Mesendoderm (in vitro differentiated cells): ENCODE results near the gene SLC4A1AP.

Experiments used
- DNase-seq: peaks from one replicate; pipeline ENCODE4 v3.0.0; 2013
- H2AK5ac ChIP-seq: 2 replicates; pipeline ENCODE4 v1.6.1; 2013; ENCODE audit warnings: low read length, inconsistent platforms
- H2BK120ac ChIP-seq: 2 replicates; pipeline ENCODE4 v1.6.1; 2013; ENCODE audit warnings: low read depth, mild to moderate bottlenecking, low read length, moderate library complexity, mixed read lengths
- H2BK15ac ChIP-seq: replicated peaks from 2 replicates; pipeline ENCODE4 v1.6.1; 2013; ENCODE audit warnings: low read depth, mild to moderate bottlenecking, moderate library complexity
- H2BK5ac ChIP-seq: 2 replicates; pipeline ENCODE4 v1.6.1; 2013; ENCODE audit warnings: low read length, inconsistent platforms
- H3K18ac ChIP-seq: 2 replicates; pipeline ENCODE4 v1.6.1; 2013; ENCODE audit warnings: mild to moderate bottlenecking, low read length, mixed read lengths
- H3K23ac ChIP-seq: one replicate; pipeline ENCODE4 v1.6.1; 2013; ENCODE audit warnings: low read length
- H3K27ac ChIP-seq: 2 replicates; pipeline ENCODE4 v1.5.1; 2013; ENCODE audit warnings: low read depth, mild to moderate bottlenecking, inconsistent platforms, low read length, moderate library complexity
- H3K27me3 ChIP-seq: 2 replicates; pipeline ENCODE4 v1.6.1; 2013; ENCODE audit warnings: low read length, control low read depth, mild to moderate bottlenecking, inconsistent platforms; ENCODE audit not compliant: insufficient read depth, poor library complexity
- H3K36me3 ChIP-seq: 2 replicates; pipeline ENCODE4 v1.6.1; 2013; ENCODE audit warnings: low read length, inconsistent platforms; ENCODE audit not compliant: control insufficient read depth, insufficient read depth
- H3K4ac ChIP-seq: one replicate; pipeline ENCODE4 v1.6.1; 2013; ENCODE audit warnings: low read depth, mild to moderate bottlenecking, low read length, moderate library complexity
- H3K4me1 ChIP-seq: 2 replicates; pipeline ENCODE4 v1.6.1; 2013; ENCODE audit warnings: low read depth, low read length, inconsistent platforms; ENCODE audit not compliant: control insufficient read depth
- H3K4me2 ChIP-seq: 2 replicates; pipeline ENCODE4 v1.6.1; 2013; ENCODE audit warnings: low read length
- H3K4me3 ChIP-seq: 2 replicates; pipeline ENCODE4 v1.5.1; 2013; ENCODE audit warnings: mild to moderate bottlenecking, low read length
- H3K56ac ChIP-seq: one replicate; pipeline ENCODE4 v1.6.1; 2013; ENCODE audit warnings: low read length
- H3K79me1 ChIP-seq: 2 replicates; pipeline ENCODE4 v1.6.1; 2013; ENCODE audit warnings: low read length, inconsistent platforms
- H3K79me2 ChIP-seq: 2 replicates; pipeline ENCODE4 v1.6.1; 2013; ENCODE audit warnings: mild to moderate bottlenecking, low read length; ENCODE audit not compliant: control insufficient read depth, insufficient read depth
- H3K9ac ChIP-seq: 2 replicates; pipeline ENCODE4 v1.6.1; 2013; ENCODE audit warnings: low read length, inconsistent platforms
- H4K5ac ChIP-seq: one replicate; pipeline ENCODE4 v1.6.1; 2013; ENCODE audit warnings: low read length
- H4K8ac ChIP-seq: one replicate; pipeline ENCODE4 v1.6.1; 2013; ENCODE audit warnings: low read depth, mild to moderate bottlenecking, control low read depth, low read length, moderate library complexity
- WGBS: extraction: QIAGEN DNeasy Blood & Tissue Kit; methylation state at CpG from one replicate; pipeline ENCODE4 v1.1.7; 2013; ENCODE audit warnings: low lambda C conversion rate, missing lambda C conversion rate; ENCODE audit not compliant: insufficient coverage; ENCODE audit errors: extremely low coverage; 5-methylcytosine and 5-hydroxymethylcytosine counted together

The SLC4A1AP gene

GRCh38 chr2:27709960-27710575 is 46.4 kb downstream of the SLC4A1AP start:
- Histone ChIP-seq H4K8ac (no peak overlapping the region), H3K27me3 (no peaks in the 10 kb centered on the region), H3K4ac (no peak overlapping the region), H3K27ac (no peak overlapping the region), H3K4me1 (no peaks in the 10 kb centered on the region), H2BK5ac (no peak overlapping the region), H3K56ac (no peak overlapping the region), H3K23ac (no peak overlapping the region), H3K79me2 (no peaks in the 10 kb centered on the region), H3K18ac (no peak overlapping the region), H3K4me3 (no peak overlapping the region), H3K4me2 (no peak overlapping the region), H2BK15ac (no peak overlapping the region), H2BK120ac (no peak overlapping the region), H2AK5ac (no peak overlapping the region), H4K5ac (no peak overlapping the region), H3K9ac (no peak overlapping the region), H3K79me1 (no peaks in the 10 kb centered on the region), H3K36me3 (no peaks in the 10 kb centered on the region)
- DNase-seq: no peak
- WGBS: no CpG with 5 or more reads among the region's 7 CpGs

GRCh38 chr2:27710640-27711430 is 47.1 kb downstream of the SLC4A1AP start:
- no CpG with 5 or more reads among the region's 8 CpGs for WGBS
- H3K18ac ChIP-seq: no peak overlapping the region
- peak; percentile 37 for DNase-seq

GRCh38 chr2:27711804-27712203 is 48.1 kb downstream of the SLC4A1AP start:
- Histone ChIP-seq H3K79me1 (no peaks in the 10 kb centered on the region), H2BK120ac (no peak overlapping the region), H3K27me3 (no peaks in the 10 kb centered on the region), H2BK5ac (no peak overlapping the region), H2BK15ac (no peak overlapping the region), H3K79me2 (no peaks in the 10 kb centered on the region), H3K4ac (no peak overlapping the region), H3K9ac (no peak overlapping the region), H3K56ac (no peak overlapping the region), H3K36me3 (no peaks in the 10 kb centered on the region), H4K5ac (no peak overlapping the region), H3K4me3 (no peak overlapping the region), H3K18ac (no peak overlapping the region), H3K27ac (no peak overlapping the region), H4K8ac (no peak overlapping the region), H3K4me1 (no peaks in the 10 kb centered on the region), H3K4me2 (no peak overlapping the region), H3K23ac (no peak overlapping the region), H2AK5ac (no peak overlapping the region)
- no peak for DNase-seq
- no CpG with 5 or more reads among the region's 5 CpGs for WGBS

More at GRCh38 chr2:27710640-27711430, 47.1 kb downstream of the SLC4A1AP start:
- Histone ChIP-seq H3K23ac (no peak overlapping the region), H3K4me1 (no peaks in the 10 kb centered on the region), H4K5ac (no peak overlapping the region), H3K4me2 (no peak overlapping the region), H4K8ac (no peak overlapping the region), H3K79me2 (no peaks in the 10 kb centered on the region), H3K9ac (no peak overlapping the region), H3K27me3 (no peaks in the 10 kb centered on the region), H2BK120ac (no peak overlapping the region), H2BK15ac (no peak overlapping the region), H3K56ac (no peak overlapping the region), H3K4me3 (no peak overlapping the region), H3K36me3 (no peaks in the 10 kb centered on the region), H3K4ac (no peak overlapping the region), H3K27ac (no peak overlapping the region), H2AK5ac (no peak overlapping the region), H2BK5ac (no peak overlapping the region), H3K79me1 (no peaks in the 10 kb centered on the region)

- Histone ChIP-seq H3K79me1 (no peaks in the 10 kb centered on the region), H2BK120ac (no peak overlapping the region), H2BK15ac (no peak overlapping the region), H3K18ac (no peak overlapping the region), H3K4me3 (no peak overlapping the region), H3K27me3 (no peaks in the 10 kb centered on the region), H4K8ac (no peak overlapping the region), H3K9ac (no peak overlapping the region), H3K4me2 (no peak overlapping the region), H3K23ac (no peak overlapping the region), H3K36me3 (no peaks in the 10 kb centered on the region), H3K4ac (no peak overlapping the region), H2AK5ac (no peak overlapping the region), H3K27ac (no peak overlapping the region), H3K56ac (no peak overlapping the region), H4K5ac (no peak overlapping the region), H3K4me1 (no peaks in the 10 kb centered on the region), H2BK5ac (no peak overlapping the region), H3K79me2 (no peaks in the 10 kb centered on the region)
- WGBS: no CpG with 5 or more reads among the region's 1 CpG
- no peak for DNase-seq
Observed at GRCh38 chr2:27712522-27712921, 48.8 kb downstream of the SLC4A1AP start.

GRCh38 chr2:27713201-27713600 is 49.5 kb downstream of the SLC4A1AP start:
- DNase-seq: no peak
- H3K27ac ChIP-seq: no peak overlapping the region
- no peak overlapping the region for H3K4ac ChIP-seq
- no peaks in the 10 kb centered on the region for H3K4me1 ChIP-seq
- H4K5ac ChIP-seq: no peak overlapping the region
- no peak overlapping the region for H3K18ac ChIP-seq
- no peaks in the 10 kb centered on the region for H3K79me1 ChIP-seq
- H3K36me3 ChIP-seq: no peaks in the 10 kb centered on the region
- no CpG with 5 or more reads among the region's 5 CpGs for WGBS
- H2BK120ac ChIP-seq: no peak overlapping the region
- H3K23ac ChIP-seq: no peak overlapping the region
- no peak overlapping the region for H2BK5ac ChIP-seq
- no peaks in the 10 kb centered on the region for H3K79me2 ChIP-seq
- no peaks in the 10 kb centered on the region for H3K27me3 ChIP-seq
- H2AK5ac ChIP-seq: no peak overlapping the region
- no peak overlapping the region for H2BK15ac ChIP-seq
- no peak overlapping the region for H4K8ac ChIP-seq
- H3K56ac ChIP-seq: no peak overlapping the region
- no peak overlapping the region for H3K4me2 ChIP-seq
- no peak overlapping the region for H3K4me3 ChIP-seq
- no peak overlapping the region for H3K9ac ChIP-seq
